PC-3 (cell line): ENCODE measurements around the gene CDK5.

Experiments
- EZH2 ChIP-seq: fragments of 300-600 bp; sonication (generic); IDR thresholded peaks from one replicate; pipeline ENCODE4 v1.6.1; 2017; ENCODE audit warnings: antibody characterized with exemption, mild to moderate bottlenecking, low read length; ENCODE audit not compliant: unreplicated experiment
- TF ChIP-seq, protein P1 (sequence below): fragments of 300-600 bp; sonication (generic); conservative IDR thresholded peaks from 2 replicates; pipeline ENCODE4 v1.5.1; 2017; ENCODE audit warnings: antibody characterized with exemption, low read depth, mild to moderate bottlenecking, low read length

DNA sequence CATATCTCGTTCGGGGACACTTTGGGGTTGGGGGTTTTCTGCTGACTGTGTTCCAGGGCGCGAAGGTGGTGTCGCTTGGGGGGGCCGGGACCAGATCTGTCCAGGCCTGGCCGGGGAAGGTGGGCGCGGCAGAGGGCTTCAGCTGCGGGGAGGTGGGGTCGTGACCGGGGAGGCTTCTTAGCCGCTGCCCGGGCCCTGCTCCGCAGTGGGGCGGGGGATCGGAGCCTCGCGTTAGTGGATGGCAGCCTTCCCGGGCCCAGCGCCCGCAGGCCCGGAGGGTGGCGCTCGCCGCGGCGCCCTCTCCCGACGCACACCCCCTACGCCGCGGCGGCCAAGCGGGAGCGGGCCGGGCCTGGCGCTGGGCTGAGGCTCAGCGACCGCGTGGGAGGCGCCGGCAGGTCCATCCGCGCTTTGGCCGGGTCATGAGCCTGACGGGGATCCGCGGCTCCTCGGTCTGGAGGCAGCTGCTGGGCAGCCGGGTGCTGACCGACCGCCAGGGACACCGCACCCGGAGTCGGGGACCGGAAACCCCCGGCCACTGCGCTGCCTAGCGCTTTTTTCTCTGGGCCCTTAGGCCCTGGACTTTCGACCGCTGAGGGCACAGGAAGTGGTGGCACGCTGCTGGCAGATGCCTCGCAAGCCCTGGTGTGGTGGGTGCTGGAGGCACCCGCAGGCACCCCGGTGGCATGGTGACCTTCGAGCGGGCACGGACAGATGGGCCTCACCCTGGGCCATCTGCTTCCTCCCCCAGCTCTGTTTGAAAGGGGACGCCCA is 29.7 kb upstream of the CDK5 start:
- TF ChIP-seq, protein P1, sequence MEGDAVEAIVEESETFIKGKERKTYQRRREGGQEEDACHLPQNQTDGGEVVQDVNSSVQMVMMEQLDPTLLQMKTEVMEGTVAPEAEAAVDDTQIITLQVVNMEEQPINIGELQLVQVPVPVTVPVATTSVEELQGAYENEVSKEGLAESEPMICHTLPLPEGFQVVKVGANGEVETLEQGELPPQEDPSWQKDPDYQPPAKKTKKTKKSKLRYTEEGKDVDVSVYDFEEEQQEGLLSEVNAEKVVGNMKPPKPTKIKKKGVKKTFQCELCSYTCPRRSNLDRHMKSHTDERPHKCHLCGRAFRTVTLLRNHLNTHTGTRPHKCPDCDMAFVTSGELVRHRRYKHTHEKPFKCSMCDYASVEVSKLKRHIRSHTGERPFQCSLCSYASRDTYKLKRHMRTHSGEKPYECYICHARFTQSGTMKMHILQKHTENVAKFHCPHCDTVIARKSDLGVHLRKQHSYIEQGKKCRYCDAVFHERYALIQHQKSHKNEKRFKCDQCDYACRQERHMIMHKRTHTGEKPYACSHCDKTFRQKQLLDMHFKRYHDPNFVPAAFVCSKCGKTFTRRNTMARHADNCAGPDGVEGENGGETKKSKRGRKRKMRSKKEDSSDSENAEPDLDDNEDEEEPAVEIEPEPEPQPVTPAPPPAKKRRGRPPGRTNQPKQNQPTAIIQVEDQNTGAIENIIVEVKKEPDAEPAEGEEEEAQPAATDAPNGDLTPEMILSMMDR = peak; percentile 36; the same call in 1 of the 2 replicates
- TF ChIP-seq EZH2 = no peak
